ENCODE results near the gene UBQLN3.
A peak's percentile ranks its signal among the peaks of the same experiment; 100 is the strongest.

UBQLN3 gene

DNA sequence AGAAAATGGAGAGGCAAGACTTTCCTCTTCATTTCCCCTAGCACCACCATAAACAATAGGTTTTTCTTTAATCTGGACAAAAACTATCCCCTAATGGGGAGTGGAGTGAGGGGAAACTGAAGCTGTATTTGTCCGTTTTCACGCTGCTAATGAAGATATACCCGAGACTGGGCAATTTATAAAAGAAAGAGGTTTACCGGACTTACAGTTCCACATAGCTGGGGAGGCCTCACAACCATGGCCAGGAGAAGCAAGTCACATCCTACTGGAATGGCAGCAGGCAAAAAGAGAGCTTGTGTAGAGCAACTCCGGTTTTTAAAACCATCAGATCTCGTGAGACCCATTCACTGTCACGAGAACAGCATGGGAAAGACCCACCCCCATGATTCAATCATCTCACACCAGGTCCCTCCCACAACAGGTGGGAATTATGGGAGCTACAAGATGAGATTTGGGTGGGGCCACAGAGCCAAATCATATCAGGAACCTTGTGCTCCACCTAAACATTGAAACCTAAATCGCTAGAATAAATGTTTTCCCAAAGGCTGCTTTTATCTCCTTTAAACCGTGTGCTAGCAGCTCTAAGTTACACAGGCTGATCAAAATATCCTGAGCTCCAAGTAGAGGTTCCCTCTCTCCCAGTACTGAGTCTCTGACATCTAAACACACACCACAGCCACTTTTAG is 4.3 kb downstream of the UBQLN3 start:
- DNase-seq = no peak

DNA sequence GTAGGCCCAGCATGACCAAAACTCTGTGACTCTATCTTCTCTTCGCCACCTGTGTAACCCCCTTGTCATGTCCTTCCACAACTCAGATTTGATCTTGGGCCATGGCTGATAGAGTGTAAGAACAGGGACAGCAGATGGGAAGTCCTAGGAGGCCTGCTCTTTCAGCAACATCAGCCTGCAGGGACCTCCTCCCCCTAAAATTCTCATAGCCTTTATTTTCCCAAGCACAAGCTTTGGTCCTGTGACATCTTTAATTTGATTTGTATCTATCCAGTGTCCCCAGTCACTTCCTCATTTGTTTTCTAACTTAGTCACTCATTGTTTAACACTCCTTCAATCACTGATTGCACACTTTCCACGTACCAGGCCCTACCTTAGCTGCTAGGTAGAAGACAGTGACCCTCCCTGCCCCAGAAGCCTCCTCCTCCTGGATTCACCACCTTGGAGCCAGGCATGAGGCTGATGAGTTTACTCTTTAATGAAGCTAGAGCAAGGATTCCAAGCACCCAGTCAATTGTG is 5.3 kb downstream of the UBQLN3 start:
- DNase-seq = no peak

DNA sequence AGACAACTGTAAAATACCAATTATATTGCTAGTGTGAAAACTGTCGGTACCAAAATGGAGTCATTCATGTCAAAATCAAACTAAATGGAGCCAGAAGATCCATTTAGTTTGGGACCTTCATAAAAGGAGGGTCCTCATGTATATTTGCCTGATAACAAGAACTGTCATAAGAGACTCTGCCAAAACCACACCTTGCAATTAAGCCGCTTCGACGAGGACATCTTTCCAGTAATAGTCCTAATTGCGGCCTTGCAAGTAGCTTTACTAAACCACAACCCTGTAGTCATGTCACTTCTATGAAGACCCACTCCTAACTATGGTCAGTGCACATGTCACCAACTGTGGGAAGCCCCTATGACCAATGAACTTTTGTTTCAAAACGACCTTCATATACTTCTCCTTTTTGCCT is 9.4 kb downstream of the UBQLN3 start:
- DNase-seq = no peak

DNA sequence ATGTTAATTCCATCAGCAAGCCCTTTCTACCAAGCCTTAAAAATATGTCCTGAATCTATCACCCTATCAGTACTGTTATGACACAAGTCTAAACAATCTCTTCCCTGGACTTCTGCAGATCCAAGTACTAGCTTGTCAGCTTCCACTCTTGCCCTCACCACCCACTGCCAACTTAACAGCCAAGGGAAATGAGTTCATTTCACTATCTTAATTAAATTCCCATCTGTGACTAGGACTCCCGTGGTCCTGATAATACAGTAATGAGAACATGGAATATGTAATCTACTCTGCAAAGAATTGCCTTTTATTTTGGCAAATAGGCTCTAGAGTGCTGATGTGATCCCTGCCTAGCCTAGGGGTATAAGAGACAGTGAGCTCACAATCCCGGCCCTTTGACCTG is 10.1 kb downstream of the UBQLN3 start:
- no peak for DNase-seq

DNA sequence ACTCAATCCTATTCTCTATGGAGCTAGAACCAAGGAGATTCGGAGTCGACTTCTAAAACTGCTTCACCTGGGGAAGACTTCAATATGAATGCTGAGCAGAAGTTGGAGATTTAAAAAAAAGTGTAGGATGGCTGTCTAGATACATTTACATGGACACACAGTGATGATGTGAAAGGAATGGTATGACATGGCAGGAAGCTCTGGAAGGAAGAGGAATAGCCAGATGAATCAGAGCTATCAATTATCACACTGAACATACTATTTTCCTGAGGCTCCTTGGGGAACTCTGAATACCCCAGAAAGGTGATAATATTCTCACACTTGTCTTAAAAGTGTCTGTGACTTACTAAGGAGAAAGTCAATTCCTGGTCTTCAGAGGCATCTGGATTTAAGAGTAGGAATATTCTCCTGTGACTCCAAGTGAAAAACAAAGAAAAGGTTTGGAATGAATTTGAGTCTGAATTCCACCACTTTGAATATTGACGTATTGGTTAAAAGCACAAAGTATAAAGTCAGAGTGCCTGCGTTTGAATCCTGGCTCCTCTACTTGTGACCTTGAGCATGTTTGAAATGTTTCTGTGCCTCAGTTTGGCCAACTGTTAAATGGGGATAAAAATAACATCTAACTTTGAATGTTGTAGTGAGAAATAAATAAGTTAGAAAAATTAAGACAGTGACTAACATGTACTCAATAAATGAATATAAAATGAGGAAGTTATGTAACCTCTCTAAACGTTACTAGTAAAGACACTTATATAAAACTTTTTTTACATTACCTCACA is 20.0 kb downstream of the UBQLN3 start:
- no peak for DNase-seq

DNA sequence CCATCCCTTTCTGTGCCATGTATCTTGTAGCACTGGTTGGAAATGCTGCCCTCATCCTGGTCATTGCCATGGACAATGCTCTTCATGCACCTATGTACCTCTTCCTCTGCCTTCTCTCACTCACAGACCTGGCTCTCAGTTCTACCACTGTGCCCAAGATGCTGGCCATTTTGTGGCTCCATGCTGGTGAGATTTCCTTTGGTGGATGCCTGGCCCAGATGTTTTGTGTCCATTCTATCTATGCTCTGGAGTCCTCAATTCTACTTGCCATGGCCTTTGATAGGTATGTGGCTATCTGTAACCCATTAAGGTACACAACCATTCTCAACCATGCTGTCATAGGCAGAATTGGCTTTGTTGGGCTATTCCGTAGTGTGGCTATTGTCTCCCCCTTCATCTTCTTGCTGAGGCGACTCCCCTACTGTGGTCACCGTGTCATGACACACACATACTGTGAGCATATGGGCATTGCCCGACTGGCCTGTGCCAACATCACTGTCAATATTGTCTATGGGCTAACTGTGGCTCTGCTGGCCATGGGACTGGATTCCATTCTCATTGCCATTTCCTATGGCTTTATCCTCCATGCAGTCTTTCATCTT is 20.9 kb downstream of the UBQLN3 start:
- DNase-seq = no peak

DNA sequence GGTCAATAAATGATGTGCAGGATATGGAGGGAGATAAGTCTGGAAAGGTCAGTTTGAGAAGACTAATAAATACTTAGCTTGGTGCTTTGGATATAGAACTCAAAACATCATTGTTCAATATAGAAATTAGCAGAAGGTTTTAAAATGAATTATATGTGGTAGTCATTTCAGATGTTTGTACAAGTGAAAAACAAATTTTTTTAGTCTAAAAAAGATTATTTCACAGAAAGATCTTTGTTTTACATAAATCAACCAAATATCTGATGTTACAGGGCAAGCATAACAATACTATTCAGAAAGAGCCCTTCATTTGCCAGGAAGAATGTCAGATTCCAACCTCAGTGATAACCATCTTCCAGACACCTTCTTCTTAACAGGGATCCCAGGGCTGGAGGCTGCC is 21.4 kb downstream of the UBQLN3 start, which contains the start of gene OR52D1:
Gene OR52D1, plus strand, starts transcription at position 301 of the 400 bp plus-strand sequence. Its CDS starts 22 bp downstream, at position 323.
- DNase-seq = no peak

DNA sequence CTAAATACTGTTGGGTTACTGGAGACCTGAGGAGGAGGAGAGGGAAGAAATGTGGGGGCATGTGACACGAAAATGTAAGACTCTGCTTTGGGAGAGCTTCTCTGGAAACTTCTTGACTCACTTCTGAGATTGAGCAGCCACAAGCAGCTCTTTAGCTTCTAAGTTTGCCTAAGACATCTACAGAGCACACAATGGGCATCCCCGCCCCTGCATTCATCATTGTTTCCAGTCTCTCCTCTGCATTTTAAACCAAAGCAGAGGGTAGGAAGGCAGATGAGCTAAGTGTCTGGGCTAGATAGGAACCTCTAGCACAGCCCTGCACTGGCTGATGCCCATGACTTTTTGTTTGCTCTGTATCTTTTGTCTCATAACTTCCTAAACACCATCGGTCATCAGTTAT is 23.3 kb downstream of the UBQLN3 start:
- no peak for DNase-seq

DNA sequence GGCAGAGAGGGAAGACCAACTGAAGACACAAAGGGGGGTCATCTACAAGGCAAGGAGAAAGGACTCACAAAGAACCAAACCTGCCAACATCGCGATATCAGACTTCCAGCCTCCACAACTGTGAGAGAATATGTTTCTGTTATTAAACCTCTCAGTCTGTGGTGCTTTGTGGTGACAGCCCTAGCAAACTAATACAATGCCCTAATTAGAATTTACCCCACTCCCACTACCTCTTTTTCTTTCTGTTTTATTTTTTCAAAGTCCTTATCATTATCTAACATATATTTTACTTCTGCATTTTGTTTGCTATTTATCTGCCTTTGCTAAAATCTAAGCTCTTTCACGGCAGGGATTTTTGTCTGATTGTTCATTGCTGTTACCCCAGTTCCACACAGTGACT is 23.8 kb downstream of the UBQLN3 start:
- DNase-seq = no peak

DNA sequence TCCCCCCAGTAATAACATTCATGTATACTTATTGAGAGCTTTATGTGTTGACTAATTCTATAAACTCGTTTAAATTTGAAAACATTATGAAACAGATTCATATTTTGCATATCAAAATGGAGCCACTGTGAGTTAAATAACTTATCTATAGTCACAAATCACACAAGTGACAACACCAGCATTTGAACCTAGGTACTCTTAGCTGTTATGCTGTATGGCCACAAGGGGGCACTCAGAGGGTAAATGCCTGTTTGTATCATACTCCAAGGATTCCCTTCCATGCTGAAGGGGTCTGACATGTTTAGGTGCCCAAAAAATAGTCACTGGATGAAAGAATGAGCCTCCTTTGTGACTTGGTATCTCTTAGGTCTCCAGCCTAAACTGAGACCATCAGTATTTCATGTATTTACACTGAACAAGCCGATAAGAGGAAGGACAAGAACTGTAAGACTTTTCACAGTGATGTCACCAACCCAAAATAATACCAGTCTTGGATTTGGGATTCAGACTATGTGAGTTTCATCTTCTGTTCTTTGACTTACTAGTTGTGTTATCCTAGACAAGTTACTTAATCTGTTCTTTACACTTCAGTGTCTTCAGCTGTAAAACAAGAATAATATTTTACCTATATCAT is 33.5 kb downstream of the UBQLN3 start:
- peak in 10 of 56 donors; percentile 1 to 30 (median 6) for DNase-seq

DNA sequence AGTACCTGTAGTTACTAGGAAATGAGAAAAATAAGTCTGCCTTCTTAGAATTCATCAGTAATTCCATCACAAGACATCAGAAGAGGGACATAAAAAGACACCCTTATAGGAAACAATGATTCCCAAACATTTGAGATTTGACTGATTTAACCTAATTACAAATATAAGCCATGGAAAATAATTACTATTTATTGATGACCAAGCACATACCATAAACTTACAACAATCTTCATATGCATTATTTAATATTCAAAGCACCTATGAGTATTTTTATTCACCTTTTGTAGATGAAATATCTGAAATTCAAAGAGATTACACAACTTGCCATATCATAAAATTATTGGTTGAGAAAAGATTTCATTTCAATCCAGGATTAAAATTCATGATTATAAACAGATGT is 35.8 kb downstream of the UBQLN3 start:
- no peak for DNase-seq

DNA sequence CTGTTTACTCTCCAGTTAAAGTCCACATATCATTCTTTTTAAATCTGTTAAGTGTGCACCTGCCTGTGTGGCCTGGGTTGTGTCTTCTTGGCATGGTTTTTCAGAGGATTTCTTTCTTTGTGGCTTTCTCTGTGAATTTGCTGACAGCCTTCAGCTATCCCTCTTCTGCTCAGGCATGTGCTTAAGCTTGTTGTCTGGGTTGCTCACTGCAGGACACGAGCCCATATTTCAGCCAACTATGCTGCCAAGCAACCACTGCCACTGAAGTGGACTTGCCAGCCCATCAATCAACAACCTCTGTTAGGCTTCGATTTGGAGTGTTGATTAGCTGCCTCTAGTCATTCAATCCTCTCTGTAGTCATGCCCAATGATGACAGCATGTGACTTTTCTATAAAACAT is 42.2 kb downstream of the UBQLN3 start:
- DNase-seq = no peak

DNA sequence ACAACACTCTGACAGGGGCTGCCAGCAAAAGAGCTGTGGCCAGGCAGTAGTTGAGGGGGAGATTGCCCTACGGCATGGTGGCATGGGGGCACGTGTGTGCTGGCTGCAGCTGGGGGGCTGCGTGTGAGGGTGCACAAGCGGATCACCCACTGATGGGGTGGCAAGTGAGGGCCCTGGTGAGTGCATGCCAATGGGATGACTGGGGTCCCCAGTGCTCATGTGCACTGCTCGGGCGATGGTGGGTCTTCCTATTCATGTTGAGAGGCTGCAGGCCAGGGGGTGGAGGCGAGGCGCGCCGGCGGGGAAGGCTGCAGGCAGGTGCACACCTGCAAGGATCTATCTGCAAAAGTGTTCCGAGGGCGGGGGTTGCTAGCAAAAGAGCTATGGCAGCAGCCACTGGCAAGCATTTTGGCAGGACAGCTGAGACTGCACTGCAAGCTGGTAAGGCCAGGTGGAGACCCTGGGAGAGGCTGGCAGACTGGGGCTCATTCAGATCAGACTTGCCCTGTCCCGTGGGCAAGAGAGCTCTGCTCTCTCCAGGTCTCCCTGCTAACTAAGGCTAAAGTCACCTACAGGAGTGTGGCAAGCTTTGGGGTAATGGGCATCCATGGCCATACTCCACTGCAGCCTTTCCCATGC is 48.7 kb downstream of the UBQLN3 start:
- DNase-seq = no peak

Measured in nucleus accumbens (tissue), 56 donors.